Nucleus accumbens (tissue), 56 donors: Measurements from ENCODE around the gene CLSTN2.

Experiments
- DNase-seq, 56 donors: peaks; one replicate each; lab custom pipeline; 2025; lab: John Stamatoyannopoulos, UW

Gene CLSTN2

GRCh38 chr3:140308535-140308934, 373.6 kb downstream of the CLSTN2 start:
- DNase-seq: no peak

- DNase-seq: no peak
Measured at GRCh38 chr3:140311428-140311827, 376.4 kb downstream of the CLSTN2 start.

GRCh38 chr3:140315955-140316354, 381.0 kb downstream of the CLSTN2 start:
- no peak for DNase-seq

- DNase-seq: no peak
Measured at GRCh38 chr3:140316466-140316865, 381.5 kb downstream of the CLSTN2 start.

GRCh38 chr3:140316868-140317400, 381.9 kb downstream of the CLSTN2 start:
- no peak for DNase-seq

- DNase-seq: no peak
Measured at GRCh38 chr3:140319739-140320138, 384.8 kb downstream of the CLSTN2 start.

GRCh38 chr3:140323561-140323960, 388.6 kb downstream of the CLSTN2 start:
- no peak for DNase-seq

- no peak for DNase-seq
Measured at GRCh38 chr3:140332131-140332530, 397.1 kb downstream of the CLSTN2 start.

- DNase-seq: no peak
Measured at GRCh38 chr3:140334132-140334929, 399.3 kb downstream of the CLSTN2 start.

GRCh38 chr3:140336465-140336864, 401.5 kb downstream of the CLSTN2 start:
- DNase-seq: no peak

GRCh38 chr3:140338916-140339315, 403.9 kb downstream of the CLSTN2 start:
- DNase-seq: no peak

- no peak for DNase-seq
Measured at GRCh38 chr3:140341203-140341602, 406.2 kb downstream of the CLSTN2 start.

- no peak for DNase-seq
Measured at GRCh38 chr3:140341817-140342403, 406.9 kb downstream of the CLSTN2 start.

- no peak for DNase-seq
Measured at GRCh38 chr3:140342668-140343067, 407.7 kb downstream of the CLSTN2 start.

- DNase-seq: no peak
Measured at GRCh38 chr3:140343211-140344081, 408.5 kb downstream of the CLSTN2 start.

- DNase-seq: no peak
Measured at GRCh38 chr3:140344082-140344454, 409.1 kb downstream of the CLSTN2 start.

GRCh38 chr3:140344601-140345205, 409.7 kb downstream of the CLSTN2 start:
- no peak for DNase-seq

- no peak for DNase-seq
Measured at GRCh38 chr3:140347151-140347550, 412.2 kb downstream of the CLSTN2 start.

- DNase-seq: peak in 3 of 56 donors; percentile 0 to 13 (median 3)
Measured at GRCh38 chr3:140349938-140350337, 415.0 kb downstream of the CLSTN2 start.

GRCh38 chr3:140351466-140351865, 416.5 kb downstream of the CLSTN2 start:
- DNase-seq: no peak

GRCh38 chr3:140355481-140355880, 420.5 kb downstream of the CLSTN2 start:
- no peak for DNase-seq
